22Rv1 (cell line): ENCODE data around the gene PDE6G.
"Not testable (repeated sequence)": the region's sequence is repeated elsewhere in the genome, so short reads cannot be mapped to it uniquely, and the experiment has no call there.

Source experiments
- ZFX ChIP-seq: fragments of 450-650 bp; IDR thresholded peaks from 2 replicates; pipeline ENCODE4 v1.6.1; 2017; ENCODE audit warnings: antibody characterized with exemption, borderline replicate concordance
- TF ChIP-seq, protein P1 (sequence below): fragments of 450-650 bp; IDR thresholded peaks from 2 replicates; pipeline ENCODE4 v1.5.1; 2017; ENCODE audit warnings: mild to moderate bottlenecking

DNA sequence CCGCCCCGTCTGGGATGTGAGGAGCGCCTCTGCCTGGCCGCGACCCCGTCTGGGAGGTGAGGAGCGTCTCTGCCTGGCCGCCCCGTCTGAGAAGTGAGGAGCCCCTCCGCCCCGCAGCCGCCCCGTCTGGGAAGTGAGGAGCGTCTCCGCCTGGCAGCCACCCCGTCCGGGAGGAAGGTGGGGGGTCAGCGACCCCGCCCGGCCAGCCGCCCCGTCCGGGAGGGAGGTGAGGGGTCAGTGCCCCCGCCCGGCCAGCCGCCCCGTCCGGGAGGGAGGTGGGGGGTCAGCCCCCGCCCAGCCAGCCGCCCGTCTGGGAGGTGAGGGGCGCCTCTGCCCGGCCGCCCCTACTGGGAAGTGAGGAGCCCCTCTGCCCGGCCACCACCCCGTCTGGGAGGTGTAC, 38.0 kb downstream of the PDE6G start:
- TF ChIP-seq ZFX: not testable (repeated sequence)
- TF ChIP-seq, protein P1, sequence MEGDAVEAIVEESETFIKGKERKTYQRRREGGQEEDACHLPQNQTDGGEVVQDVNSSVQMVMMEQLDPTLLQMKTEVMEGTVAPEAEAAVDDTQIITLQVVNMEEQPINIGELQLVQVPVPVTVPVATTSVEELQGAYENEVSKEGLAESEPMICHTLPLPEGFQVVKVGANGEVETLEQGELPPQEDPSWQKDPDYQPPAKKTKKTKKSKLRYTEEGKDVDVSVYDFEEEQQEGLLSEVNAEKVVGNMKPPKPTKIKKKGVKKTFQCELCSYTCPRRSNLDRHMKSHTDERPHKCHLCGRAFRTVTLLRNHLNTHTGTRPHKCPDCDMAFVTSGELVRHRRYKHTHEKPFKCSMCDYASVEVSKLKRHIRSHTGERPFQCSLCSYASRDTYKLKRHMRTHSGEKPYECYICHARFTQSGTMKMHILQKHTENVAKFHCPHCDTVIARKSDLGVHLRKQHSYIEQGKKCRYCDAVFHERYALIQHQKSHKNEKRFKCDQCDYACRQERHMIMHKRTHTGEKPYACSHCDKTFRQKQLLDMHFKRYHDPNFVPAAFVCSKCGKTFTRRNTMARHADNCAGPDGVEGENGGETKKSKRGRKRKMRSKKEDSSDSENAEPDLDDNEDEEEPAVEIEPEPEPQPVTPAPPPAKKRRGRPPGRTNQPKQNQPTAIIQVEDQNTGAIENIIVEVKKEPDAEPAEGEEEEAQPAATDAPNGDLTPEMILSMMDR: not testable (repeated sequence)
